ENCODE data around the gene RPN1. TPM values are rescaled to one million over a fixed set of nuclear protein-coding genes. Genes with fewer than 3 reads are reported as not detected.
"Not testable (repeated sequence)": the region's sequence is repeated elsewhere in the genome, so short reads cannot be mapped to it uniquely, and the experiment has no call there.

The RPN1 gene
- total RNA-seq, 1 experiment from 2014 or later = 185 TPM

- CTCF ChIA-PET = interaction anchor here (0.6 kb wide), 1 partner anchor 75 kb away, joined by 8 read pairs; no protein-coding TSS in a partner anchor
- Histone ChIP-seq H3K27ac (no peak overlapping the region), H3K79me2 (ENCODE audit: low read depth) (no peaks in the 10 kb centered on the region), H3K9me2 (ENCODE audit: insufficient read depth) (no peaks in the 10 kb centered on the region), H3K27me3 (ENCODE audit: insufficient read depth, low read depth) (no peaks in the 10 kb centered on the region), H2AFZ (no peak overlapping the region), H3K4me1 (replicated peaks; ENCODE audit: insufficient read depth) (peaks cover 25% of the 10 kb centered on the region), H3K36me3 (ENCODE audit: low read depth) (no peaks in the 10 kb centered on the region), H3K4me2 (no peak overlapping the region), H3K9me3 (ENCODE audit: insufficient read depth, low read depth) (no peaks in the 10 kb centered on the region), H3K4me3 (no peak overlapping the region), H3F3A (ENCODE audit: insufficient read depth, low read depth) (peaks cover 10% of the 10 kb centered on the region), H4K20me1 (ENCODE audit: insufficient read depth) (no peaks in the 10 kb centered on the region)
- DNase-seq = no peak
- TF ChIP-seq EZH2 (IDR thresholded peaks at IDR 0.05; ENCODE audit: low read depth) = no peak
- TF ChIP-seq, protein P1, sequence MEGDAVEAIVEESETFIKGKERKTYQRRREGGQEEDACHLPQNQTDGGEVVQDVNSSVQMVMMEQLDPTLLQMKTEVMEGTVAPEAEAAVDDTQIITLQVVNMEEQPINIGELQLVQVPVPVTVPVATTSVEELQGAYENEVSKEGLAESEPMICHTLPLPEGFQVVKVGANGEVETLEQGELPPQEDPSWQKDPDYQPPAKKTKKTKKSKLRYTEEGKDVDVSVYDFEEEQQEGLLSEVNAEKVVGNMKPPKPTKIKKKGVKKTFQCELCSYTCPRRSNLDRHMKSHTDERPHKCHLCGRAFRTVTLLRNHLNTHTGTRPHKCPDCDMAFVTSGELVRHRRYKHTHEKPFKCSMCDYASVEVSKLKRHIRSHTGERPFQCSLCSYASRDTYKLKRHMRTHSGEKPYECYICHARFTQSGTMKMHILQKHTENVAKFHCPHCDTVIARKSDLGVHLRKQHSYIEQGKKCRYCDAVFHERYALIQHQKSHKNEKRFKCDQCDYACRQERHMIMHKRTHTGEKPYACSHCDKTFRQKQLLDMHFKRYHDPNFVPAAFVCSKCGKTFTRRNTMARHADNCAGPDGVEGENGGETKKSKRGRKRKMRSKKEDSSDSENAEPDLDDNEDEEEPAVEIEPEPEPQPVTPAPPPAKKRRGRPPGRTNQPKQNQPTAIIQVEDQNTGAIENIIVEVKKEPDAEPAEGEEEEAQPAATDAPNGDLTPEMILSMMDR (conservative IDR thresholded peaks at IDR 0.05) = no peak
- POLR2A ChIA-PET (ENCODE audit: unreplicated experiment) = no interaction called here
- intact Hi-C loops (cut with micrococcal nuclease; ENCODE audit: unreplicated experiment) = no loop called here
- no TSS peak for BruUV-seq (replicated peaks)
These were observed 63.2 kb downstream of the RPN1 start for GRCh38 chr3:128587391-128587790.

DNA sequence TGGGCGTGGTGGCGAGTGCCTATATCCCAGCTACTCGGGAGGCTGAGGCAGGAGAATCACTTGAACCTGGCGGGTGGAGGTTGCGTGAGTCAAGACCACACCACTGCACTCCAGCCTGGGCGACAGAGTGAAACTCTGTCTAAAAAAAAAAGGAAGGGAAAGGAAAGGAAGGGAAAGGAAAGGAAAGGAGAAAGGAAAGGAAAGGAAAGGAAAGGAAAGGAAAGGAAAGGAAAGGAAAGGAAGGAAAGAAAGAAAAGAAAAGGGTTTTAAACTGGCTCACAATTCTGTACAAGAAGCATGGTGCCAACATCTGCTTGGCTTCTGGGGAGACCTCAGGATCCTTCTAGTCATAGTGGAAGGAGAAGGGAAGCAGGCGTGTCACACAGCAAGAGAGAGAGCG is 63.7 kb downstream of the RPN1 start:
- H3K79me2 ChIP-seq (ENCODE audit: low read depth); H3K27me3 ChIP-seq (ENCODE audit: insufficient read depth, low read depth); H3K9me3 ChIP-seq (ENCODE audit: insufficient read depth, low read depth); H3K4me3 ChIP-seq; H3K9me2 ChIP-seq (ENCODE audit: insufficient read depth); H3K36me3 ChIP-seq (ENCODE audit: low read depth); DNase-seq; H4K20me1 ChIP-seq (ENCODE audit: insufficient read depth); BruUV-seq (replicated peaks); H2AFZ ChIP-seq; POLR2A ChIA-PET (ENCODE audit: unreplicated experiment); H3K4me2 ChIP-seq: not testable (repeated sequence)
- intact Hi-C loops (cut with micrococcal nuclease; ENCODE audit: unreplicated experiment) = loop anchor here (1.0 kb wide), 1 partner anchor 82 kb away; no protein-coding TSS in a partner anchor
- peak overlapping the region; percentile 75 for H3K27ac ChIP-seq
- CTCF ChIA-PET = interaction anchor here (0.7 kb wide), 1 partner anchor 397 kb away, joined by 5 read pairs; no protein-coding TSS in a partner anchor
- H3F3A ChIP-seq (ENCODE audit: insufficient read depth, low read depth) = peaks cover 10% of the 10 kb centered on the region
- peaks cover 25% of the 10 kb centered on the region for H3K4me1 ChIP-seq (replicated peaks; ENCODE audit: insufficient read depth)

DNA sequence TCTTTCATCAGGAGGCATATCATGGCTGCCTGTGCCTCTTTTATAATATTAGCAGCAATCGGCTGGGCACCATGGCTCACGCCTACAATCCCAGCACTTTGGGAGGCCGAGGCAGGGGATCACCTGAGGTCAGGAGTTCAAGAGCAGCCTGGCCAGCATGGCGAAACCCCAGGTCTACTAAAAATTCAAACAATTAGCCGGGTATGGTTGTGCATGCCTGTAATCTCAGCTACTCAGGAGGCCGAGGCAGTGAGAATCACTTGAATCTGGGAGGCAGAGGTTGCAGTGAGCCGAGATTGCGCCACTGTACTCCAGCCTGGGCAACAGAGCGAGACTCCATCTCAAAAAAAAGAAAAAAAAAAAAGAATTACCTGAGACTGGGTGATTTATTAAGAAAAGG is 64.2 kb downstream of the RPN1 start:
- H3K4me3 ChIP-seq; BruUV-seq (replicated peaks); DNase-seq; H3K9me2 ChIP-seq (ENCODE audit: insufficient read depth); H3K79me2 ChIP-seq (ENCODE audit: low read depth); H4K20me1 ChIP-seq (ENCODE audit: insufficient read depth); H3K27me3 ChIP-seq (ENCODE audit: insufficient read depth, low read depth); H3K9me3 ChIP-seq (ENCODE audit: insufficient read depth, low read depth); H3K36me3 ChIP-seq (ENCODE audit: low read depth); H2AFZ ChIP-seq; POLR2A ChIA-PET (ENCODE audit: unreplicated experiment): not testable (repeated sequence)
- Histone ChIP-seq H3K4me2 (peak overlapping the region; percentile 54), H3K27ac (peak overlapping the region; percentile 75), H3K4me1 (replicated peaks; ENCODE audit: insufficient read depth) (peaks cover 25% of the 10 kb centered on the region), H3F3A (ENCODE audit: insufficient read depth, low read depth) (peaks cover 10% of the 10 kb centered on the region)
- CTCF ChIA-PET = interaction anchor here (0.7 kb wide), 1 partner anchor 396 kb away, joined by 5 read pairs; no protein-coding TSS in a partner anchor
- intact Hi-C loops (cut with micrococcal nuclease; ENCODE audit: unreplicated experiment) = loop anchor here (1.0 kb wide), 1 partner anchor 81 kb away; no protein-coding TSS in a partner anchor

DNA sequence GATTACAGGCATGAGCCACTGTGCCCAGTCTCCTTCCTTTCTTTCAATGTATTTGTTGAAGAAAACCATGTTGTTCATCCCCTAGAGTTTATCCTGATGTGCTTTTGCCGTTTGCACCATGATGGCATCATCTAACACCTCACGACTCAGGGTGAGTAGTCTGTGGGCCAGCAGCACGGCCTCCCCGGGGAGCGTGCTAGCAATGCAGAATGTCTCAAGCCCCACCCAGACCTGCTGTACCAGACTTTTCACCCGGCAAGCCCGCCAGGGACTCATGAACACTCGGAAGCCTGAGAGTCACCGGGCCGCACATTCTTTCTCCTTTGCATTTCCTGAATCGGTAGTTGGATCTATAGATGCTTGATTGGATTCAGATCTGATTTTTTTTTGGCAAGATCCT is 64.6 kb downstream of the RPN1 start:
- BruUV-seq (replicated peaks) = no TSS peak
- no peak overlapping the region for H2AFZ ChIP-seq
- peak; percentile 87 to 91 for DNase-seq

More for the DNA sequence above, 64.6 kb downstream of the RPN1 start:
- no peaks in the 10 kb centered on the region for H4K20me1 ChIP-seq (ENCODE audit: insufficient read depth)
- H3K4me2 ChIP-seq = peak overlapping the region; percentile 54
- peak overlapping the region; percentile 75 for H3K27ac ChIP-seq
- intact Hi-C loops (cut with micrococcal nuclease; ENCODE audit: unreplicated experiment) = loop anchor here (1.0 to 2.0 kb wide), 3 partner anchors 81 to 359 kb away; no protein-coding TSS in a partner anchor
- ChIA-PET POLR2A (ENCODE audit: unreplicated experiment) (no interaction called here), CTCF (no interaction called here)
- H3K4me3 ChIP-seq = no peak overlapping the region; the same call in 1 of the 2 replicates
- no peaks in the 10 kb centered on the region for H3K36me3 ChIP-seq (ENCODE audit: low read depth)
- H3K27me3 ChIP-seq (ENCODE audit: insufficient read depth, low read depth) = no peaks in the 10 kb centered on the region
- peaks cover 25% of the 10 kb centered on the region for H3K4me1 ChIP-seq (replicated peaks; ENCODE audit: insufficient read depth)
- no peaks in the 10 kb centered on the region for H3K79me2 ChIP-seq (ENCODE audit: low read depth)
- H3K9me3 ChIP-seq (ENCODE audit: insufficient read depth, low read depth) = no peaks in the 10 kb centered on the region
- TF ChIP-seq, protein P1 (conservative IDR thresholded peaks at IDR 0.05) = no peak
- no peak for TF ChIP-seq EZH2 (IDR thresholded peaks at IDR 0.05; ENCODE audit: low read depth)
- peaks cover 10% of the 10 kb centered on the region for H3F3A ChIP-seq (ENCODE audit: insufficient read depth, low read depth)
- no peaks in the 10 kb centered on the region for H3K9me2 ChIP-seq (ENCODE audit: insufficient read depth)
